ENCODE measurements around the gene LARGE1.

Gene LARGE1

DNA sequence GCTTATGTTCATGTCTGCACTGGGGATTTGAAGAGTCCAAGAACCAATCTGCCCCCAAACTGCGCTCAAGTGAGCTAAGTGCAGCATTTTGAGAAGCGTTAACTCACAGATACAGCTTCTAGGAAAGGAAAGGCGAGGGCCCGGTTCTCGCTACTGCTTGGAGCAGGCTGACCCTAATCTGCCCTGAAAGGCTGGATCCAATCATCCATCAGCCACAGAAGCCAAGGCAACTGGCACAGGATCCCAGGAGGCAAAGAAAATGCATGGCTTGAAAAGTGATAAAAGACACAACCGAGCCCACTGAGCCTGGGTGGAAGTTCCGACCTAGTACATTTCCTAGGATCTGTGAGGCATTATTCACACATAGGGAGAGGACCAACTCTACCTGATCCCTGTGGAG, 174.8 kb downstream of the LARGE1 start:
- H4K20me1 ChIP-seq (ENCODE audit: low read depth, low read length), result no peaks in the 10 kb centered on the region
- no peak overlapping the region for H3K27ac ChIP-seq (ENCODE audit: low read depth, low read length)
- no peaks in the 10 kb centered on the region for H3K27me3 ChIP-seq (ENCODE audit: low read length)
- no peak overlapping the region for H2AFZ ChIP-seq (ENCODE audit: low read depth, low read length, severe bottlenecking)
- no peaks in the 10 kb centered on the region for H3K79me2 ChIP-seq (ENCODE audit: insufficient read depth, low read length)
- H3K9me2 ChIP-seq (replicated peaks; ENCODE audit: insufficient read depth, low read length), result no peaks in the 10 kb centered on the region
- H3F3A ChIP-seq (ENCODE audit: insufficient read depth), result no peaks in the 10 kb centered on the region
- H3K9me3 ChIP-seq (ENCODE audit: insufficient read depth, low read length), result no peaks in the 10 kb centered on the region
- H3K36me3 ChIP-seq (ENCODE audit: low read length), result no peaks in the 10 kb centered on the region
- H3K9ac ChIP-seq (ENCODE audit: low read length), result no peak overlapping the region
- H3K4me2 ChIP-seq (ENCODE audit: low read depth, low read length, poor library complexity, severe bottlenecking), result no peak overlapping the region
- no peak for TF ChIP-seq EZH2phosphoT487 (conservative IDR thresholded peaks at IDR 0.05; ENCODE audit: low read length)
- TF ChIP-seq, protein P1, sequence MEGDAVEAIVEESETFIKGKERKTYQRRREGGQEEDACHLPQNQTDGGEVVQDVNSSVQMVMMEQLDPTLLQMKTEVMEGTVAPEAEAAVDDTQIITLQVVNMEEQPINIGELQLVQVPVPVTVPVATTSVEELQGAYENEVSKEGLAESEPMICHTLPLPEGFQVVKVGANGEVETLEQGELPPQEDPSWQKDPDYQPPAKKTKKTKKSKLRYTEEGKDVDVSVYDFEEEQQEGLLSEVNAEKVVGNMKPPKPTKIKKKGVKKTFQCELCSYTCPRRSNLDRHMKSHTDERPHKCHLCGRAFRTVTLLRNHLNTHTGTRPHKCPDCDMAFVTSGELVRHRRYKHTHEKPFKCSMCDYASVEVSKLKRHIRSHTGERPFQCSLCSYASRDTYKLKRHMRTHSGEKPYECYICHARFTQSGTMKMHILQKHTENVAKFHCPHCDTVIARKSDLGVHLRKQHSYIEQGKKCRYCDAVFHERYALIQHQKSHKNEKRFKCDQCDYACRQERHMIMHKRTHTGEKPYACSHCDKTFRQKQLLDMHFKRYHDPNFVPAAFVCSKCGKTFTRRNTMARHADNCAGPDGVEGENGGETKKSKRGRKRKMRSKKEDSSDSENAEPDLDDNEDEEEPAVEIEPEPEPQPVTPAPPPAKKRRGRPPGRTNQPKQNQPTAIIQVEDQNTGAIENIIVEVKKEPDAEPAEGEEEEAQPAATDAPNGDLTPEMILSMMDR (IDR thresholded peaks at IDR 0.05; ENCODE audit: insufficient read depth, low read length, poor library complexity, severe bottlenecking), result no peak
- no peak overlapping the region for H3K4me3 ChIP-seq (ENCODE audit: insufficient read depth, low read length, poor library complexity, severe bottlenecking)

DNA sequence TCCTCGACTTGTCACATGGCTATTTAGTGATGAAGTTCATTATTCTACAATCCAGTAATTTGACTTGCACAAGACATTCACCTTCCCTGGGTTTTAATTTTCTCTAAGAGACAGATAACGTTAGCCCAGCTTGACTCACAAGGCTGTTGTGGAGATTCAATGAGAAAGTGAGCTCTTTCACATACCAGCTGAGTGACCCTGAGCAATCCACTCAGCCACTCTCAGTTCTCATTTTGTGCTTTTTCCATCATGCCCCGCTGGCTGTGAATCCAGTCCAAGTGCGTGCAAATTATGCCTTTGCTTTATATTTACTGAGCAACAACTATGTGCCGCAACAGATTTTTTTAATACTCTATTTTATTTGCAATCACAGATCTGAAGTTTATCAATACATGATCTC, 176.5 kb downstream of the LARGE1 start:
- TF ChIP-seq, protein P1 (IDR thresholded peaks at IDR 0.05; ENCODE audit: insufficient read depth, low read length, poor library complexity, severe bottlenecking), result no peak
- no peak for TF ChIP-seq EZH2phosphoT487 (conservative IDR thresholded peaks at IDR 0.05; ENCODE audit: low read length)
- Histone ChIP-seq H3K4me3 (ENCODE audit: insufficient read depth, low read length, poor library complexity, severe bottlenecking) (no peak overlapping the region), H3K27ac (ENCODE audit: low read depth, low read length) (no peak overlapping the region), H3K79me2 (ENCODE audit: insufficient read depth, low read length) (no peaks in the 10 kb centered on the region), H3K36me3 (ENCODE audit: low read length) (no peaks in the 10 kb centered on the region), H3K9me2 (replicated peaks; ENCODE audit: insufficient read depth, low read length) (no peaks in the 10 kb centered on the region), H3K27me3 (ENCODE audit: low read length) (no peaks in the 10 kb centered on the region), H3K9ac (ENCODE audit: low read length) (no peak overlapping the region), H3K9me3 (ENCODE audit: insufficient read depth, low read length) (no peaks in the 10 kb centered on the region), H3K4me2 (ENCODE audit: low read depth, low read length, poor library complexity, severe bottlenecking) (no peak overlapping the region), H2AFZ (ENCODE audit: low read depth, low read length, severe bottlenecking) (no peak overlapping the region), H3F3A (ENCODE audit: insufficient read depth) (no peaks in the 10 kb centered on the region), H4K20me1 (ENCODE audit: low read depth, low read length) (no peaks in the 10 kb centered on the region)

DNA sequence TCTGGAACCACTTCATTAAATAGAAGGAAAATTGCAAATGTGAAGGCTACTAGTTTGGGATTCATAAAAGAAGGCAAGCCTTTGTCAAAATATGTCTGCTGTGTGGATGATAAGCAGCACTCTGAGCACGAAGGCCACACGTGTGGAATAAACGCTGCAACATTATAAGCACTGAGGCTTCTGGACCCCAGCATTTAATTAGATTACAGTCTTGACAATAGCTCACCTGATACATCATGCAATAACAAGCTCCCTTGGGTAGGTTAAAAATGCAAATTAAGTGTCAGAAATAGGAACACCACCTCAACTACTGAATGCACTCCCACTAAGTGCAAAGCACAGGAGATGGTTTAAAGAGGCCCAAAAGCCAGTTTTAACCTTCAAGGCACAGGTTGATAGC, 179.3 kb downstream of the LARGE1 start:
- Histone ChIP-seq H3K4me3 (ENCODE audit: insufficient read depth, low read length, poor library complexity, severe bottlenecking) (no peak overlapping the region), H4K20me1 (ENCODE audit: low read depth, low read length) (no peaks in the 10 kb centered on the region), H3K79me2 (ENCODE audit: insufficient read depth, low read length) (no peaks in the 10 kb centered on the region), H3F3A (ENCODE audit: insufficient read depth) (no peaks in the 10 kb centered on the region), H3K36me3 (ENCODE audit: low read length) (no peaks in the 10 kb centered on the region), H3K9me2 (replicated peaks; ENCODE audit: insufficient read depth, low read length) (no peaks in the 10 kb centered on the region), H3K9me3 (ENCODE audit: insufficient read depth, low read length) (no peaks in the 10 kb centered on the region), H3K27ac (ENCODE audit: low read depth, low read length) (no peak overlapping the region), H3K4me2 (ENCODE audit: low read depth, low read length, poor library complexity, severe bottlenecking) (no peak overlapping the region), H3K9ac (ENCODE audit: low read length) (no peak overlapping the region), H3K27me3 (ENCODE audit: low read length) (no peaks in the 10 kb centered on the region), H2AFZ (ENCODE audit: low read depth, low read length, severe bottlenecking) (no peak overlapping the region)
- TF ChIP-seq, protein P1 (IDR thresholded peaks at IDR 0.05; ENCODE audit: insufficient read depth, low read length, poor library complexity, severe bottlenecking), result no peak
- TF ChIP-seq EZH2phosphoT487 (conservative IDR thresholded peaks at IDR 0.05; ENCODE audit: low read length), result no peak

Measured in SU-DHL-6 (cell line).